GM19240 (cell line): ENCODE results near the gene PTPRG.

Experiments
- DNase-seq: peaks from one replicate; pipeline ENCODE4 v3.0.0; 2011; ENCODE audit warnings: low spot score; ENCODE audit not compliant: insufficient read length

Gene PTPRG

GRCh38 chr3:62173939-62174515 lies 612.7 kb downstream of the PTPRG start:
- DNase-seq: no peak

DNA sequence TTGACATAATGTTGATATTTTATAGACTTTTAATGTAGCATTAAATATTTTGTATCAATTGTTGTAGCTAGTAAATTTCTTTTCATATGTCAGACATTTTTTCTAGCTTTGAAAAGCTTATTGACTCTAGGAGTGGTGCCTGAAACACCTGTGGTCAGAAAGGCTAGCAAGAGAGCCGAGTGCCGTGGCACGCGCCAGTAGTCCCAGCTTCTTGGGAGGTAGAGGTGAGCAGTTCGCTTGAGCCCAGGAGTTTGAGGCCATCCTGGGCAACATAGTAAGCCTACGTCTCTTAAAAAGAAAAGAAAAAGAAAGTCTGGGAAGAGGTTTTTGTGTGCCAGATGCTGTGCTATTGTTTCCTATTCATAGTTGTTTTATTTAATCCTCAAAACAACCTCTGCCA lies 613.8 kb downstream of the PTPRG start:
- DNase-seq: no peak

- no peak for DNase-seq
Measured at GRCh38 chr3:62178032-62178431, 616.7 kb downstream of the PTPRG start.

DNA sequence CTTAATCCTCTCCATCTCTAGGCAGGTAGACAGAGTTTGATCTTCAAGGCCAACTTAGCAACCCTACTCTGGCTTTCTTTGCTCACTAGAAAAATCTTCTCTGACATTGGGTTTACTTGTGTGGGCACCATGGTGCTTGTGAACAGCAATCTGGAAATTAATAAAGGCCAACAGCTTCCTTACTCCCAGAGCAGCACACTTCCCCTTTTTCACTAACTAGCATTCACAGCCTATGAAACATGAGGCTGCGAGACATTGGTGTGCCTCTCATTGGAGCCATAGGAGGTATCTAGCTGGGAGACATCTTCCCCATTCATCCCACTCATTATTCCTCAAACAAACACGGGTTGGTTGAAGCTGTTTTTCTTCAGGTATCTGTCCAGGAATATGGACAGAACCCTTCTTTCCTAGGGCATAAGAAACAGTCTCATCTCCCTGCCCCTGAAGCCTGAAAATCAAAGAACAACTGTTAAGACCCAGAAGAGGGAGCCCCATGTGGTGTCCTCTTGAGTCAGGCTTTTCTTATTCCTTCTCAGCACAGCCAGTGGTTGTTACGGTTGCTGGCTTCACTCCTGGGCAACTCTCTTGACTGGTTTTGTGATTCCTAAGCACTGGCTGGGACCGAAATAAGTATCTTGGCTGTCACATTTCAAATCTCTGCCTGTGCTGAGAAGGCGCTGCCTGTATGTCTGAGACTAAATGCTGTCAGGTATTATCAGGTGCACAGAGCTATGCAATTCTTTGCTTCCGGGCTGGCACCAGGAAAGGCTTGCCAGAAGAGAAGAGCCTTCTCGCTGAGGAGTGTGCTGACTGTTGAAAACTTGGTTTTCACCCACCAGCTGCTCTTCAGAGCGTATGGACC lies 617.6 kb downstream of the PTPRG start:
- DNase-seq: no peak

DNA sequence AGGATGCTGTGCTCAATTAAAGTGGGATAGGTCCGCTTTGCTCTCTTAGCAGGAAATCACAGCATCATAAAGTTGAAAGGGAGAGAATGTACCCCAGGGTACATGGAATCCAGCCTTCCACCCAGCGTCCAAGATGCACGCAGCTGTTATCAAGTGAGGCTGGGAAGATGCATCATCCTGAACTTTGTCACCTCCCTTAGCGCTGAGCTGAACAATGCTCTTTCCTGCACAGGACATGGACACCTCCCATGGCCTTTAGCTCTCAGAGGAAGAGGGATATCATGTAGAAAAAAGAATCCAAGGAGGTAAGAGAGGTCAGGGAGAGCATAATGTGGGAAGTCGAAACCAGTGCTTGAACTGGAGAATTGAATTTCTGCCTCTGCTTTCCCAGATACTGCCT lies 619.1 kb downstream of the PTPRG start:
- no peak for DNase-seq

GRCh38 chr3:62183087-62183486 lies 621.7 kb downstream of the PTPRG start:
- no peak for DNase-seq

- DNase-seq: no peak
Measured at GRCh38 chr3:62183969-62184368, 622.6 kb downstream of the PTPRG start.

- DNase-seq: no peak
Measured at GRCh38 chr3:62184559-62184958, 623.2 kb downstream of the PTPRG start.

DNA sequence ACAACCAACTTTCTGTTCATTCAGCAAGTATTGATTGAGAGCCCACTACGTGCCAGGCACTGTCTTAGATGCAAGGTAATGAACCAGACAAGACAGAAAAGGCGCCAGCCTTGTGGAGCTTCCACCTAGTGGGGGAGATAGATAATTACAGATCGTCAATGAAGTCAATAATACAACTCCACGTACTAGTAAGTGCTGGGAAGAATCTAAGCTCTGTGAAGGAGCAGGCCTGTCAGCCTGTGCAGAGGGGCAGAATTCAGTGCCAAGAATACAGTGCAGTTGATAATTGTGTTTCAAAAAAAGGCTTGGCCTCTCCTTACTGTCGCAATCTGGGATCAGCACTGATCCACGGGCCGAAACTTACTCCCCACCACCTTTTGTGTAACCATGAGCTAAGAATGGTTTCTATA lies 625.7 kb downstream of the PTPRG start:
- DNase-seq: no peak

GRCh38 chr3:62188681-62189375 lies 627.5 kb downstream of the PTPRG start:
- peak; percentile 63 for DNase-seq

- no peak for DNase-seq
Measured at GRCh38 chr3:62189376-62189698, 628.0 kb downstream of the PTPRG start.

DNA sequence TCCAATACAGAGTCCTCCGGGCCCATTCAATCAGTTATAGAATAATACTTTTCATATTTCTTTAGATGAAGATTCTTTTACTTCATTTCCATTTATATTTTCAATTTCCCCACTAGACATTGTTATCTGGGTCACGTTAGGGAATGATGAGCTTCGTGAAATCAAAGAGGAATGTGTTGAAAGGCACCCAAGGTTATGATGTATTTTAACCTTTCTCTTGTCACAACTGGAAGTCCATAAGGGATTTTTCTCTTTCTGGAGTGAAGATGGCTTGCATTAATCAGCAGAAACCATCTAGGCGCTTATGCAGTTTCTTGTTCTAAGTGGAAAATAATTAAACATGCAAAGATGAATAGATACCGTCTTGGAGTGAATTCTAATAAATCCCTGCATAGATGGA lies 631.5 kb downstream of the PTPRG start:
- no peak for DNase-seq

GRCh38 chr3:62193586-62194345 lies 632.4 kb downstream of the PTPRG start:
- no peak for DNase-seq

DNA sequence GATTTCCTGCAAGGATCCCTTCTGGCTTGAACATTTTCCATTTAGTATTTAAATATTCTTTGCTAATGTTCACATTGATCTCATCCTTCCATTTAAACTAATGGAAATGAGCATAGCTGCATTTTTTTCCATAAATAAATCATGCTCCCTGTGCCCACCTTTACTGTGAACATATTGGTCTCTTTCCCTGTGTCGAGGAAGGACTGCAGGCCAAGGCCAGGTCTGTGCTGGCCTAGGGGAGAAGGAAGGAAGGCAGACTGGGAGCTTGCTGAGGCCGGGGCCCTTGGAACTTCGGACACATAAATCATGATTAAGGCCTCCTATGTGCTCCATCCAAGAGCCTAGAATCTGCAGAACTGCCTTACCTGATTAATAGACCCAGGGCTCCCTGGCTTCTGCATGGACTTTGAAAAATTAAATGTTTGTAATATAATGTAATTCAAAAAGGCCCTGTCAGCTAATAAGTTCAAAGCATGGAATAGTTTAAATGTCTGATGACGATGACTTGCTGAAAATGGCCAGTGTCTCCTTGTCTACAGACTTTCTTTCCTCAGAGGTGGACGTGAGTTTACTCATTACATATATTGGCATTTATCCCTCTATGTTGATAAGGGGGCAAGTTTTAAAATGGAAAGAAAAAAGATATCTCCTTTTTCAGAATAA lies 636.1 kb downstream of the PTPRG start:
- DNase-seq: no peak

- no peak for DNase-seq
Measured at GRCh38 chr3:62199126-62199525, 637.8 kb downstream of the PTPRG start.

DNA sequence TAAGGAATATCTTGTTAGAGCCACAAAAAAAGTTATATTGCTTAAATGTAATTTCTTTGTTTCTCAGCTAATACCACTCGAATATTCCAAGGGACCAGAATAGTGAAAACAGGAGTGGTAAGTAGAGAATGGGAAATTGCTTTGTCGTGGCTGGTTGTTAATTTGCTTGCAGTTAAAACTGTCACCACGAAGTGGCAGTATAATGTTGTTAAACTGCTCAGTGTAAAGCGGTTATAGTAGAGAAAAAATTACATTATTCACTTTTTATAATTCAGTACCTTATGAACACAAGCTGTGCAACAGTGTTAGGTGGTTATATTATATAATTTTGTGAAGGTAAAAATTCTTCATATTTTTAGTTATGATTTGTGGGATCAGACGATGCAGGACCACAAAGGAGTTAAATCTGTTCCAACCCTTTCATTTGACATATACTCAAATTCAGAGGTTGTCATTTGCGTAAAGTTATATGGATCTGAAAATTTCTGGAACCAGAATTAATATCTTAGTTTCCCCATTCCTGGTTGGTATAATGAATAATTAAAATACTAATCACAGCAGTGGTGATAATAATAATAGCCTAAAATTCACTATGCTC lies 640.2 kb downstream of the PTPRG start:
- DNase-seq: no peak

GRCh38 chr3:62203152-62203551 lies 641.8 kb downstream of the PTPRG start:
- no peak for DNase-seq

- DNase-seq: no peak
Measured at GRCh38 chr3:62203561-62203960, 642.2 kb downstream of the PTPRG start.

GRCh38 chr3:62207197-62207596 lies 645.8 kb downstream of the PTPRG start:
- DNase-seq: no peak

DNA sequence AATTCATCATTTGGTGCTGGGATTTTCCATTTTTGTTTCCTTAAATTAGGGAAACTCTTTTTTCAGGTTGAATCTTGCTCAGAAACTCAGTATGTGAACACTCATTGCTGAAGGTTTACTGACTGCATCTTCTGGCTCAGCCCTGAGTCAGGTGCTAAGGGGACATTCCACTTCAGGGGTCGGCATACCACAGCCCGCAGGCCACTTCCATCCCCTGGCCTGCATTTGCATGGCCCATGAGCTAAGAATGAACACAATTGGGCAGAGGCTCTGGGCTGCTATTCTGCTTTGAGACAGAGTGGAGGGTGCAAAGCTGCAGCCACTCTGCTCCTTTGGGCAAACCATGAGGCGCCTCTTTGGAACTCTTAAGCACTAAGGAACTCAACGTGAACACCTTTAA lies 647.0 kb downstream of the PTPRG start:
- DNase-seq: no peak

DNA sequence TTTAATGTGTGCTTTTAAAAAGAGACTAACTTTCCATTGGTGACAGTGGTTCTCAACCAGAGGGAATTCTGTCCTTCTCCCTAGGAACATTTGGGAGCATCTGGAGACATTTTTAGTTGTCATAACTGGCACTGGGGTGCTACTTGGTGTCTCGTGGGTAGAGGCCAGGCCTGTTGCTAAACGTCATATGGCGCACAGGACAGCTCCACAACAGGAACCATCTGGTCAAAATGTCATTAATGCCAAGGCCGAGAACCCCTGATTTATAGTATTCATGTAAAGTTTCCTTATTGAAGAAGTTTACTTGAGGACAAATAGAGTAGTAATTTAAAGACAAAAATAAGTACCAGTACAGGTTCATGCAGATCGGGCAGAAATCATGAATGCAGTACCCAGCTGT lies 647.7 kb downstream of the PTPRG start:
- DNase-seq: no peak
